SW 1271 (cell line): ENCODE measurements around the gene GGA2.

Source experiments
- DNase-seq, 2 experiments: peaks; one replicate each; lab custom pipeline; 2025; lab: John Stamatoyannopoulos, UW

Gene GGA2

DNA sequence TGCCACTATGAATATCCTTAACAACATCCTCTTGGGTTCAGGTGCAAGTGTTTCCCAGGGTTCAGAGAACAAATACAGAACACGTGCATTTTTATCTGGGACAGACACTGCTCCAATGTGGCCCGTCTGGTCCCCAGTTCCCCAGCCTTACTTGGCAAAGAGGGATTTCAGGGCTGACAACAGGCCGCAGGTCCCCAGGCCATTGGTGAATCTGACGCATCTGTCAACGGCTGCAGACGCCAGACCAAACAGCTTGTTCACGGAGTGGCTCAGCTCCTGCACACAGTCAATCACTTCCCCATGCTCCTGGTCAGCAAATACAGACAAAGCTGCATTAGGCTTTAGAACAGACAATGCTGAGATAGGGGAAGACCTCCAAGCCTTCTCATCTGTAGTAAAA, 93.5 kb downstream of the GGA2 start:
- no peak for DNase-seq

DNA sequence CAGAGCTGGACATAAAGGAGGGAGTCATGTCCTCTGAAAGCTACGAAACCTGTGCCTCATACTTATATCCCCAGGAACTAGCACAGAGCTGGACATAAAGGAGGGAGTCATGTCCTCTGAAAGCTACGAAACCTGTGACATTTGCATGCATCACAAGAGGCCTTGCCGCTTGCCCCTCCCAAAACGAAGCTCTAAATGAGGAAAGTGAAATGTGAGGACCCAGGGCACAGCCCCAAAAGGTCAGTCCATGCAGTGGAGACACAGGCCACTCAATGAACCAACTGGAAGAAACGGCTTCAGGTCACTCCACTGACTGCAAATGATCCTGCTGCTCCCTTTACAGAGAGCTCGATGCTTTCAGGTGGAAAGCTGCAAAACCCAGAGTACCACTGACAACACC, 95.6 kb downstream of the GGA2 start:
- no peak for DNase-seq
